Prostate gland (tissue), 2 donors: ENCODE measurements around the gene NEMF.
"Not testable (repeated sequence)": the region's sequence is repeated elsewhere in the genome, so short reads cannot be mapped to it uniquely, and the experiment has no call there.

Source experiments
- CTCF ChIP-seq, 4 experiments: fragments of 200-600 bp in 2 of 4; fragments of 450-650 bp in 2 of 4; sonication (generic) in 2 of 4; IDR thresholded peaks; 1 replicate in 3 of 4; 2 replicates in 1 of 4; pipeline ENCODE4 v1.5.1; 2016 to 2019; ENCODE audit warnings: antibody characterized with exemption in 4 of 4, mild to moderate bottlenecking in 2 of 4, moderate library complexity in 2 of 4
- POLR2A ChIP-seq: fragments of 450-650 bp; IDR thresholded peaks from one replicate; pipeline ENCODE4 v1.6.1; 2016; ENCODE audit warnings: antibody characterized with exemption, mild to moderate bottlenecking
- POLR2AphosphoS5 ChIP-seq: sonication (generic); formaldehyde crosslinking; IDR thresholded peaks from one replicate; pipeline ENCODE4 v1.6.1; 2017; ENCODE audit warnings: antibody characterized with exemption

- TF ChIP-seq CTCF (IDR thresholded peaks at IDR 0.05); POLR2AphosphoS5; POLR2A: not testable (repeated sequence)
These were observed 43.7 kb upstream of the NEMF start for GRCh38 chr14:49896272-49896671.
